Endothelial cell of umbilical vein (primary cell): Measurements from ENCODE around the gene CLOCK. TPM values are rescaled to one million over a fixed set of nuclear protein-coding genes. Genes with fewer than 3 reads are reported as not detected.

ENCODE experiments used
- BruUV-seq: library from RNA; stranded (reverse); fragments of 400-500 nt; replicated peaks from 2 replicates; lab custom pipeline; 2021; lab: Mats Ljungman, UMichigan
- CTCF ChIA-PET: fragments of 300-600, 350-600 bp; sonication (Branson Sonifier 250); formaldehyde crosslinking; loops from one replicate; lab custom pipeline; 2021; ENCODE audit warnings: antibody characterized with exemption, inconsistent platforms; lab: Charles Lee
- POLR2A ChIA-PET: fragments of 300-600, 350-600 bp; sonication (Branson Sonifier 250); formaldehyde crosslinking; loops from one replicate; lab custom pipeline; 2021; ENCODE audit warnings: antibody characterized with exemption, inconsistent platforms; lab: Charles Lee
- DNase-seq: peaks from one replicate; pipeline ENCODE4 v3.0.0-alpha.2; 2011; ENCODE audit warnings: low read depth, low spot score
- FAIRE-seq: peaks from 2 replicates; lab custom pipeline; 2011; peaks lifted over from hg19 to GRCh38; lab: Jason Lieb, UNC
- H2AFZ ChIP-seq: 2 replicates; pipeline ENCODE4 v1.6.0; 2012; ENCODE audit warnings: low read depth, low read length, control low read depth, inconsistent platforms
- H3K27ac ChIP-seq: 2 replicates; pipeline ENCODE4 v1.5.1; 2011; ENCODE audit warnings: low read depth, mild to moderate bottlenecking, control low read depth, low read length, moderate library complexity; ENCODE audit not compliant: insufficient read depth
- H3K27me3 ChIP-seq, 2 experiments: 2 replicates each; pipeline versions ENCODE4 v1.6.0 to v1.6.1; 2011; ENCODE audit warnings: low read length in 2 of 2, mixed read lengths in 1 of 2; ENCODE audit not compliant: control insufficient read depth in 2 of 2, insufficient read depth in 2 of 2
- H3K36me3 ChIP-seq, 2 experiments: 2 replicates in 1 of 2; 3 replicates in 1 of 2; pipeline ENCODE4 v1.5.1; 2011; ENCODE audit warnings: low read length in 2 of 2, mild to moderate bottlenecking in 1 of 2, moderate library complexity in 1 of 2; ENCODE audit not compliant: control insufficient read depth in 2 of 2, insufficient read depth in 2 of 2; ENCODE audit errors: extremely low read depth in 1 of 2
- H3K4me1 ChIP-seq: 3 replicates; pipeline ENCODE4 v1.5.1; 2011; ENCODE audit warnings: mild to moderate bottlenecking, low read length; ENCODE audit not compliant: control insufficient read depth, insufficient read depth; ENCODE audit errors: extremely low read depth
- H3K4me2 ChIP-seq: 2 replicates; pipeline ENCODE4 v1.6.1; 2011; ENCODE audit warnings: low read length, control low read depth, mixed read lengths; ENCODE audit not compliant: insufficient read depth
- H3K4me3 ChIP-seq, 3 experiments: fragments of 200-600 bp in 1 of 3; sonication (generic), shearing (Covaris generic) in 1 of 3; replicated peaks in 1 of 3; 2 replicates each; pipeline ENCODE4 v1.5.1; 2011 to 2016; ENCODE audit warnings: control low read depth in 3 of 3, low read length in 3 of 3, mild to moderate bottlenecking in 2 of 3, inconsistent platforms in 1 of 3, low read depth in 1 of 3, moderate library complexity in 1 of 3; ENCODE audit not compliant: insufficient read depth in 1 of 3
- H3K79me2 ChIP-seq: 2 replicates; pipeline ENCODE4 v1.6.0; 2012; ENCODE audit warnings: low read length, inconsistent platforms; ENCODE audit not compliant: control insufficient read depth, insufficient read depth
- H3K9ac ChIP-seq: replicated peaks from 2 replicates; pipeline ENCODE3; 2011; ENCODE audit warnings: low read length, control low read depth; ENCODE audit not compliant: insufficient read depth; ENCODE audit errors: extremely low read depth
- H3K9me1 ChIP-seq: replicated peaks from 3 replicates; pipeline ENCODE4 v1.6.0; 2011; ENCODE audit warnings: mild to moderate bottlenecking, low read length; ENCODE audit not compliant: control insufficient read depth, insufficient read depth; ENCODE audit errors: extremely low read depth
- H3K9me3 ChIP-seq: replicated peaks from 2 replicates; pipeline ENCODE4 v1.5.1; 2012; ENCODE audit warnings: low read length, inconsistent platforms; ENCODE audit not compliant: control insufficient read depth, insufficient read depth
- H4K20me1 ChIP-seq: replicated peaks from 2 replicates; pipeline ENCODE3; 2011; ENCODE audit warnings: mild to moderate bottlenecking, low read length; ENCODE audit not compliant: control insufficient read depth, insufficient read depth; ENCODE audit errors: extremely low read depth
- CTCF ChIP-seq, 2 donors: IDR thresholded peaks; 1 replicate in 1 of 2; 2 replicates in 1 of 2; pipeline ENCODE4 v1.5.1; 2011; ENCODE audit warnings: low read length in 2 of 2, mild to moderate bottlenecking in 2 of 2, moderate library complexity in 2 of 2, control low read depth in 1 of 2, inconsistent platforms in 1 of 2, low read depth in 1 of 2; ENCODE audit not compliant: insufficient read depth in 1 of 2; ENCODE audit errors: extremely low read depth in 1 of 2
- EZH2 ChIP-seq: IDR thresholded peaks from 2 replicates; pipeline ENCODE4 v1.6.1; 2012; ENCODE audit warnings: borderline replicate concordance, low read depth, mild to moderate bottlenecking, moderate library complexity, low read length, inconsistent platforms; ENCODE audit not compliant: severe bottlenecking
- FOS ChIP-seq: IDR thresholded peaks from 2 replicates; pipeline ENCODE4 v1.6.1; 2011; ENCODE audit warnings: mild to moderate bottlenecking, low read length, moderate library complexity, borderline replicate concordance; ENCODE audit not compliant: insufficient read depth
- GATA2 ChIP-seq: IDR thresholded peaks from 2 replicates; pipeline ENCODE4 v1.7.0; 2011; ENCODE audit warnings: low read depth, mild to moderate bottlenecking, moderate library complexity, mixed read lengths, low read length; ENCODE audit not compliant: insufficient read length, insufficient read depth
- JUN ChIP-seq: IDR thresholded peaks from 2 replicates; pipeline ENCODE4 v1.6.1; 2011; ENCODE audit warnings: borderline replicate concordance, low read depth; ENCODE audit not compliant: insufficient read length, insufficient read depth
- MAX ChIP-seq: IDR thresholded peaks from 2 replicates; pipeline ENCODE4 v1.6.1; 2011; ENCODE audit not compliant: insufficient read depth, insufficient read length
- MYC ChIP-seq: IDR thresholded peaks from one replicate; pipeline ENCODE4 v1.6.1; 2011; ENCODE audit warnings: mild to moderate bottlenecking, low read depth, low read length
- POLR2A ChIP-seq: IDR thresholded peaks from 2 replicates; pipeline ENCODE4 v1.6.1; 2012; ENCODE audit warnings: low read depth, mild to moderate bottlenecking, control low read depth, low read length
- POLR2AphosphoS5 ChIP-seq: IDR thresholded peaks from 2 replicates; pipeline ENCODE4 v1.6.1; 2012; ENCODE audit warnings: low read depth, mild to moderate bottlenecking, control low read depth, low read length, moderate library complexity; ENCODE audit not compliant: insufficient read depth
- dilution Hi-C: fragments of 300-500 bp; cut with MboI; formaldehyde crosslinking; loops from one replicate; pipeline ENCODE4 v1.15.0; 2019; ENCODE audit warnings: low sequenced_read_pairs; ENCODE audit not compliant: extremely low pct_ligation_motif_present
- intact Hi-C: fragments of 100-400 bp; cut with micrococcal nuclease; formaldehyde crosslinking; loops from one replicate; pipeline ENCODE4 v1.10.0; 2022
- polyA plus RNA-seq, 4 experiments: library from polyadenylated mRNA; depleted of rRNA in 3 of 4; stranded (reverse) in 3 of 4; unstranded in 1 of 4; fragments of >200 nt; gene quantifications; 2 replicates each; pipeline versions ENCODE4 v1.2.1 to v1.2.3, GENCODE V29; 2011 to 2012; ENCODE audit warnings: missing spikeins in 1 of 4
- total RNA-seq: library from RNA; stranded (reverse); gene quantifications from 2 replicates; pipeline ENCODE4 v1.2.3, GENCODE V29; 2021

The CLOCK gene
- total and polyA plus RNA-seq, 2 donors (not counting 3 experiments of a cell fraction or from before 2014, with no cell fraction given) = 7.5 to 23.8 TPM

- dilution Hi-C loops (no loop called here), intact Hi-C loops (no loop called here)
- H3K27me3 ChIP-seq = no peaks in the 10 kb centered on the region
- ChIA-PET POLR2A (no interaction called here), CTCF (no interaction called here)
- H3K9ac ChIP-seq = no peak overlapping the region
- TF ChIP-seq EZH2 (no peak), POLR2A (no peak), GATA2 (no peak), POLR2AphosphoS5 (no peak), FOS (no peak), MYC (no peak), MAX (no peak), CTCF (IDR thresholded peaks at IDR 0.05; ENCODE audit: extremely low read depth in 1 of 2, insufficient read depth in 1 of 2, low read depth in 1 of 2, low read length in 2 of 2) (no peak), JUN (no peak)
- DNase-seq (no peak), FAIRE-seq (no peak)
- no peaks in the 10 kb centered on the region for H3K4me1 ChIP-seq
- H3K36me3 ChIP-seq = no peaks in the 10 kb centered on the region
- H3K9me3 ChIP-seq = no peaks in the 10 kb centered on the region
- H3K27ac ChIP-seq = no peak overlapping the region
- no peak overlapping the region for H2AFZ ChIP-seq
- H3K4me2 ChIP-seq = no peak overlapping the region
- no peaks in the 10 kb centered on the region for H3K9me1 ChIP-seq
- H3K4me3 ChIP-seq = no peak overlapping the region
- H4K20me1 ChIP-seq = no peaks in the 10 kb centered on the region
- peaks cover 76% of the 10 kb centered on the region for H3K79me2 ChIP-seq
- no TSS peak for BruUV-seq
Observed at GRCh38 chr4:55534306-55534705, 12.4 kb downstream of the CLOCK start.
